Ectodermal cell (in vitro differentiated cells): ENCODE results near the gene KCNQ2.
"Not testable (repeated sequence)": the region's sequence is repeated elsewhere in the genome, so short reads cannot be mapped to it uniquely, and the experiment has no call there.

ENCODE experiments used
- H3K27ac ChIP-seq: 2 replicates; pipeline ENCODE4 v1.7.0; 2013; ENCODE audit warnings: mild to moderate bottlenecking, low read depth, low read length; ENCODE audit not compliant: insufficient read depth, poor library complexity, severe bottlenecking
- H3K27me3 ChIP-seq: 2 replicates; pipeline ENCODE4 v1.7.0; 2013; ENCODE audit warnings: mild to moderate bottlenecking, low read length; ENCODE audit not compliant: insufficient read depth, control insufficient read depth, poor library complexity, severe bottlenecking
- H3K36me3 ChIP-seq: one replicate; pipeline ENCODE4 v1.7.0; 2013; ENCODE audit warnings: low read length; ENCODE audit not compliant: control insufficient read depth, insufficient read depth
- H3K4me1 ChIP-seq: one replicate; pipeline ENCODE4 v1.7.0; 2013; ENCODE audit warnings: low read length; ENCODE audit not compliant: control insufficient read depth, insufficient read depth
- H3K4me3 ChIP-seq: 2 replicates; pipeline ENCODE4 v1.7.0; 2013; ENCODE audit warnings: low read depth, low read length, control low read depth; ENCODE audit not compliant: insufficient read depth
- H3K9me3 ChIP-seq: 2 replicates; pipeline ENCODE4 v1.7.0; 2013; ENCODE audit warnings: mild to moderate bottlenecking, low read length, moderate library complexity; ENCODE audit not compliant: control insufficient read depth
- WGBS, 2 experiments: methylation state at CpG; one replicate each; pipeline ENCODE4 v1.1.7; 2013; ENCODE audit warnings: missing lambda C conversion rate in 2 of 2; 5-methylcytosine and 5-hydroxymethylcytosine counted together

The KCNQ2 gene

DNA sequence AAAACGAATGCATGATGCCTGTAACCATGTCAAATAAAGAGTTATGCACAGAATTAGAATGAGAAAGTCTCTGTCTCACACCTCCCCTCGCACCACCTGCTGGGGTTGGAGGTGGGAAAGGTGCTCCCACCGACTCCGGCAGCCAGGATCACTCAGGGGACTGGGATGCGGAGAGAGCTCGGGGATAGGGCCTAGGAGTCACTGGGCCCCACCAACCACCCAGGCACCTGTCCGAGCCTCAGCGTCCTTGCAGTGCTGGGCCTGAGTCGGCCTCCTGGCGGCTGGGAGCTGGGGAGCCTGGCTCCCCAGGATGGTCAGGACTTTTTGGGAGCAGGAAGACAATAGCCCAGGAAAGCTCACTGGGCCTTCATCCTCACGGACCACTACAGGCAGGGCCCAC, 88.9 kb downstream of the KCNQ2 start:
- Histone ChIP-seq H3K4me1 (peaks cover under 1% of the 10 kb centered on the region), H3K36me3 (no peaks in the 10 kb centered on the region), H3K4me3 (no peak overlapping the region), H3K27ac (no peak overlapping the region), H3K27me3 (no peaks in the 10 kb centered on the region), H3K9me3 (peaks cover 2% of the 10 kb centered on the region)
- 77 to 80% methylated on average over 11 of the region's 11 CpGs for WGBS, 2 experiments

DNA sequence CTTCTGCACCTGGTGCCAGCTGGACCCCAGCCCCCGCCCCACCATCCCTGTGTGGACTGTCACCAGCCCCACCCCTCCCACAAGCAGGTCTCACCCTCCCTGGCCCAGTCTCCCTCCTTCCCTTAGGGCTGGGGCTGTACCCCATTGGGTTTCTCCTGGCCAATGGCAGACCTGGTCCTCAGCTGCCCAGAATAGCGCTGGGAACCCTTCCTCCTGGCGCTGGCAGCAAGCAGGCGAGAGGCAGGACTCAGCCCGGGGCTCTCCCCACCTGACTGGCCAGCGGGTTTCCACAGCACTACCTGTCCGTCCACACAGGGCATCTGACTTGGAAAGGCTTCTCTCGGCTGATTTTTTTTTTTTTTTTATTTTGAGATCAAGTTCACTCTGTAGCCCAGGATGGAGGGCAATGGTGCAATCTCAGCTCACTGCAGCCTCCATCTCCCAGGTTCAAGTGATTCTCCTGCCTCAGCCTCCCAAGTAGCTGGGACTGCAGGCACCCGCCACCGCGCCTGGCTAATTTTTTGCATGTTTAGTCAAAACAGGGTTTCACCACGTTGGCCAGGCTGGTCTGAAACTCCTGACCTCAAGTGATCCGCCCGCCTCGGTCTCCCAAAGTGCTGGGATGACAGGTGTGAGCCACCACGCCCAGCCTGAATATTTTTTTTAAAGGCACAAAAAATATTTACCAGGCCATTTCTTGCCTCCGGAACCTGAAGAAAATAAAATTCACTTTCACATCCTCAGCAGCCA, 89.7 kb downstream of the KCNQ2 start:
- Histone ChIP-seq H3K4me1 (peaks cover 9% of the 10 kb centered on the region), H3K36me3 (no peaks in the 10 kb centered on the region), H3K27ac (no peak overlapping the region), H3K27me3 (peaks cover 7% of the 10 kb centered on the region), H3K4me3 (no peak overlapping the region), H3K9me3 (peaks cover 2% of the 10 kb centered on the region)
- 88% methylated on average over 17 of the region's 17 CpGs for WGBS, 2 experiments

DNA sequence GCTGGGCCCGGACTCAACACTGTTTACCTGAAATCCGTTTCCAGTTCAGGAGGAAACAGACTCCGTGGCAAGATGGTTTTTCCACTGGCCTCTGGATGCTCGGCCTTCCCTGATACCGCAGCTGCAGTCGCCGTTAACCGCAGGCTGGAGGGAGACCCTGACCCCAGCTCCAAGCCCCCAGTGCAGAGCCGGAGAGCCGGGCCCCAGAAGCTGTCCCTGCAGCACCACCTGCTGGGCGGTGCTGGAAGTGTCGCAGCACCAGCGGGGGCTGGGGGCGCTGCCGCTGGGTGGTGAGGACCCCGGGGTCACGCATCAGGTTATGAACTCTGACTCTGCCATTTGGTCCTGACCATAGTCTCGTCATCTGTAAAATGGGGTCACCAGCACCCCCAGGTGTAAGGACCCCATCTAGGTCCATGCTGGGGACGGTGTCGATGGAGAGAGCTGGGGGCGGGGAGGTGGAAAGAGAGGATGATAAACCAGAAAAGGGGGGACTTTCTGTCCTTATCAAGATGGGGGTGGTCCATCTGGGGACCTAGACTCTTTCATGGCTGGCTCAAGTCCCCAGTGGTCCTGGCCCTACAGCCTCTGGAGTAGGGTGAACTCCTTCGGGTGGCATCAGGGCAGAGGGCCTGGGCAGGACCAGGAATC, 90.5 kb downstream of the KCNQ2 start:
- WGBS, 2 experiments, result 29% methylated on average over 22 of the region's 22 CpGs
- no peaks in the 10 kb centered on the region for H3K36me3 ChIP-seq
- peaks cover 2% of the 10 kb centered on the region for H3K9me3 ChIP-seq
- peaks cover 10% of the 10 kb centered on the region for H3K27me3 ChIP-seq
- no peak overlapping the region for H3K27ac ChIP-seq
- peaks cover 14% of the 10 kb centered on the region for H3K4me1 ChIP-seq
- H3K4me3 ChIP-seq, result no peak overlapping the region

DNA sequence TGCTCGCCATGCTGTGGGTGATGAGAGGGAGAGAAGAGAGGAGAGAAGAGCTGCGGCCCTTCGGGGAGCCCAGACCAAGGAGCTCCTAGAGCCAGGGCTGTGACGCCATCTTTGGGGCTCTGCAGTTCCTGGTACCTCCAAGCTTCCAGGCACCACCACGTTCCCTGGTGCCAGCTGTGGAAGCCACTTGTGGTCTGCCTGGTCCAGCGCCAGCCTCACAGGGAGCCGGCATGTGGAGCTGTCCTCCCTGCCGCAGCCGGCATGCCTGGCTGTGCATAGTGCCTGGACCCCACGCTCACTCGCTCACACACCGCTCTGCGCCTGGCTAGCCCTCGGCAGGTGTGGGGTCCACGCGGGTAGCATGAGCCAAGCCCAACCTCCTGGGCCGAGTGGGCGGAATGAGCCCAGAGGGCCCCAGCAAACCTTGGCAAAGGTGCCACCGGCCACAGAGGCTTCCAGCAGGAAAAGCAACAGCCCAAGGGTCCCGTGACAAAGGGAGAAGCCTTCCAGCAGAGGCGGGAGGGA, 92.0 kb downstream of the KCNQ2 start:
- H3K9me3 ChIP-seq, result no peaks in the 10 kb centered on the region
- H3K4me1 ChIP-seq, result peaks cover 14% of the 10 kb centered on the region
- H3K36me3 ChIP-seq, result no peaks in the 10 kb centered on the region
- no peak overlapping the region for H3K27ac ChIP-seq
- no peak overlapping the region for H3K4me3 ChIP-seq
- H3K27me3 ChIP-seq, result peaks cover 10% of the 10 kb centered on the region
- 94 to 95% methylated on average over 21 of the region's 21 CpGs for WGBS, 2 experiments

DNA sequence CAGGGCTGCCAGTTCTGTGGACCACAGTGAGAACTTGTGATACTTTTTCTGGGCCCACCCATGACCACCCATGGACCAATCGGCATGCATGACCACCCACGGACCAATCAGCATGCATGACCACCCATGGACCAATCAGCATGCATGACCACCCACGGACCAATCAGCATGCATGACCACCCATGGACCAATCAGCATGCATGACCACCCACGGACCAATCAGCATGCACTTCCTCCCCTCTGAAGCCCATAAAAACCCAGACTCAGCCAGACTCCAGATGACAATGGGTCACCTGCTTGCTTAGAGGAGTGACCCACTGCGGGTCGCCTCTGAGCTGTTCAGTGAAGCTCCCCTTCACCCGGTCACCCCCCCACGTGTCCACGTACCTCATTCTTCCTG, 92.6 kb downstream of the KCNQ2 start:
- not testable (repeated sequence) for H3K9me3 ChIP-seq

DNA sequence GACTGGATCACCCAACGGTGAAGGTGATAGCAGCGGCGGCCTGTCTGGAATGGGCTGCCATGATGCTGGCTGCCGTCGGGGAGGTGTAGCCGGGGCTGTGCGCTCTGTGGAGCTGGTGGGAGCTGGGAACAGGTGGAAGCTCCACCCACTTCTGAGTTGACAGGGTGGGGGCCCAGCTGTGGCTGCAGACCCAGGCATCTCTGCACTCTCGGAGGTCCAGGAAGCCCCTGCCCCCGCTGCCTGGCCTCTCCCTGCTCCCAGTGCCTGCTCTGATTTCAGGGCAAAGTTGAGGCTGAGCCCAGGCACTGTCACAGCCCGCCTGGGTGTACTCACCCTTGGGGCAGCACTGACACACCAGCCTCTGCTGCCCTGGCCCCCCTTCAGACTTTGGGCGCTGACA, 93.2 kb downstream of the KCNQ2 start:
- Histone ChIP-seq H3K36me3 (no peaks in the 10 kb centered on the region), H3K27ac (no peak overlapping the region), H3K27me3 (peaks cover 10% of the 10 kb centered on the region), H3K9me3 (no peaks in the 10 kb centered on the region), H3K4me3 (no peak overlapping the region), H3K4me1 (peaks cover 14% of the 10 kb centered on the region)
- WGBS, 2 experiments, result 92 to 94% methylated on average over 11 of the region's 11 CpGs

More for the DNA sequence above, 92.6 kb downstream of the KCNQ2 start:
- not testable (repeated sequence) for H3K4me3 ChIP-seq, H3K36me3 ChIP-seq, H3K27ac ChIP-seq
- Histone ChIP-seq H3K27me3 (peaks cover 10% of the 10 kb centered on the region), H3K4me1 (peaks cover 14% of the 10 kb centered on the region)
- WGBS, 2 experiments, result 89 to 94% methylated on average over 9 of the region's 9 CpGs

DNA sequence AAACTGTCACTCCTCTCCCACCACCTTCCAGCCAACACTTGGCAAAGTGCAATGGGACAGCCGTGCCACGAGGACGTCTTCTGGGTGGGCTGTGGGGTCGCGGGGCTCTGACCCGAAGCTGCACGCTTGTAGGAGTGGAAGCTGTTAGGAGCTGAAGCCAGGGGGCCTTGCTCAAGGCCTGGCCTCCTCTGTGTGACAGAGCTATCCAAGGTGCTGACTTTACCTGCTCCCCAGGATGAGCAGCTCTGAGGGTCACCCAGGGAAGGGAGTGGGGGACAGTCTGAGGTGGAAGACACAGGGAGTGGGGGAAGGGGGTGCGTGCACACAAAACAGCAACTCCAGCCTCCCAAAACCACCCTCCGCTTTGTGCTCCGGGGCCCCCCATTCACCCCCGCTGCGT, 93.8 kb downstream of the KCNQ2 start:
- Histone ChIP-seq H3K4me3 (no peak overlapping the region), H3K27ac (no peak overlapping the region), H3K36me3 (no peaks in the 10 kb centered on the region), H3K4me1 (peaks cover 14% of the 10 kb centered on the region), H3K9me3 (no peaks in the 10 kb centered on the region), H3K27me3 (peaks cover 10% of the 10 kb centered on the region)
- 73 to 82% methylated on average over 12 of the region's 12 CpGs for WGBS, 2 experiments

DNA sequence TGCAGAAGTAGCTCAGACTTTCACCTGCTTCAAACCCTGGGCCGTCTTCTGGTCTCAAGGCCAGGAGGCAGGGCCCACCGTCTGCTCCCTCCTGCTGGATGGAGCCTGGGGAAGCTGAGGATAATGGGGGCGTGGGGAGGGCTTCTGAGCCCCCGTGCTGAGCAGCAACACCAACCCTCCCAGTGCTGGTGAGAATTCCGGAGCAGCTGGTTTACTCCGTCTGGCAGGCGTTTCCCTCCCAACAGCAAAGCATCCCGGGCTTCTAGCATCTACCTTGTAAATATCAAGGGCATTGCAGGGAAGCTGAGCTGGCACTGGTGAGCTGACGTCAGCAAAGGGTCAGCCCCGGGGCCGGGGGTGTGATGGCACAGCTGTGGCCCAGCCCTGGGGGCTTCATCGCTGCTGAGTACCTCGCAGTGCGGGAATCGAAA, 94.5 kb downstream of the KCNQ2 start:
- WGBS, 2 experiments, result 49 to 50% methylated on average over 15 of the region's 15 CpGs
- peak overlapping the region; percentile 9 for H3K27ac ChIP-seq
- H3K36me3 ChIP-seq, result no peaks in the 10 kb centered on the region
- no peaks in the 10 kb centered on the region for H3K9me3 ChIP-seq
- peaks cover 10% of the 10 kb centered on the region for H3K27me3 ChIP-seq
- no peak overlapping the region for H3K4me3 ChIP-seq
- peaks cover 14% of the 10 kb centered on the region for H3K4me1 ChIP-seq

DNA sequence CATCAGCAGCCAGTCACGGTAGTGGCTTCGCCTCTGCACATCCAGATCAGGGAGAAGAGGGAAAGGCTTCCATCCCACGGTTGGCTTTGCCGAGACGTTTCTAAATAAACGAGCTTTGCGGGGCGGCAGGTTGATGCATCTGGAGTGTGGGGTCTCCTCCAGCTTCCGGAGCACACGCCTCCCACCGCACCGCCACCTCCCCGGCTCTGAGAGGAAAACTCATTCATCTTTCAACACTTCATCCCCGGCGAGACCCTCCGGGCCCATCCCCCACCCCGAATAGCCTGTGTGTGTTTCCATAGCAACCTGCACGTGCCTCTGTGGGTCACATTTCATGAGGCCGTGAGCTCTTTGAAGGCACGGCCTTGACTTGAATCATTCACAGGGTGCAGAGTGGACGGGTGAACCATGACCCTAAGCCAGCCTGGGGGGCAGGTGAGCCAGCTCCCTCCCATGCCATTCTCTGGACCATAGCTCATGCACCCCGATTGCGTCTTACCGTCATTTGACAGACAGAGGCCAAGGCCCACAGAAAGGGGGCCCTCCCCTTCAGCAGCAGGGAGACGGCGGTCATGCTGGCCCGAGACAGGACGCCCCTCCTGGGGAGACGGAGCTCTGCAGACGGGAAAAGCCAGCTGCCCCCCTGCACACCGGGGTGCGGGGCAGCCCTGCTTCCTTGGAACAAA, 95.1 kb downstream of the KCNQ2 start:
- 12% methylated on average over 32 of the region's 32 CpGs for WGBS, 2 experiments
- H3K27me3 ChIP-seq, result peaks cover 10% of the 10 kb centered on the region
- no peaks in the 10 kb centered on the region for H3K9me3 ChIP-seq
- H3K27ac ChIP-seq, result peak overlapping the region; percentile 9
- H3K4me3 ChIP-seq, result no peak overlapping the region
- H3K36me3 ChIP-seq, result no peaks in the 10 kb centered on the region
- peaks cover 14% of the 10 kb centered on the region for H3K4me1 ChIP-seq
